ENCODE results near the gene NTM.

The NTM gene

GRCh38 chr11:131593301-131593700 is 222.9 kb downstream of the NTM start:
- no peaks in the 10 kb centered on the region for H3K9me3 ChIP-seq (ENCODE audit: insufficient read depth, low read depth, low read length)
- no peaks in the 10 kb centered on the region for H3K27me3 ChIP-seq (ENCODE audit: insufficient read depth, low read length)
- H3K4me1 ChIP-seq (ENCODE audit: insufficient read depth, low read length): peaks cover 24% of the 10 kb centered on the region; the same call in 1 of the 2 replicates
- no peak overlapping the region for H3K9ac ChIP-seq (ENCODE audit: low read depth, low read length)
- no peak overlapping the region for H3K27ac ChIP-seq (ENCODE audit: low read length)
- H3K36me3 ChIP-seq (ENCODE audit: insufficient read depth, low read depth, low read length): no peaks in the 10 kb centered on the region
- H3K4me3 ChIP-seq (ENCODE audit: low read length): no peak overlapping the region

GRCh38 chr11:131595797-131596196 is 225.4 kb downstream of the NTM start:
- no peaks in the 10 kb centered on the region for H3K36me3 ChIP-seq (ENCODE audit: insufficient read depth, low read depth, low read length)

GRCh38 chr11:131597890-131598289 is 227.5 kb downstream of the NTM start:
- Histone ChIP-seq H3K27ac (ENCODE audit: low read length) (no peak overlapping the region), H3K9me3 (ENCODE audit: insufficient read depth, low read depth, low read length) (no peaks in the 10 kb centered on the region), H3K36me3 (ENCODE audit: insufficient read depth, low read depth, low read length) (no peaks in the 10 kb centered on the region), H3K27me3 (ENCODE audit: insufficient read depth, low read length) (no peaks in the 10 kb centered on the region), H3K4me3 (ENCODE audit: low read length) (no peak overlapping the region), H3K9ac (ENCODE audit: low read depth, low read length) (no peak overlapping the region), H3K4me1 (ENCODE audit: insufficient read depth, low read length) (peaks cover 9% of the 10 kb centered on the region; the same call in 1 of the 2 replicates)

More at GRCh38 chr11:131595797-131596196, 225.4 kb downstream of the NTM start:
- H3K9me3 ChIP-seq (ENCODE audit: insufficient read depth, low read depth, low read length): no peaks in the 10 kb centered on the region
- H3K4me3 ChIP-seq (ENCODE audit: low read length): no peak overlapping the region
- no peaks in the 10 kb centered on the region for H3K27me3 ChIP-seq (ENCODE audit: insufficient read depth, low read length)
- no peak overlapping the region for H3K9ac ChIP-seq (ENCODE audit: low read depth, low read length)
- no peak overlapping the region for H3K27ac ChIP-seq (ENCODE audit: low read length)
- H3K4me1 ChIP-seq (ENCODE audit: insufficient read depth, low read length): peaks cover 21% of the 10 kb centered on the region; the same call in 1 of the 2 replicates

GRCh38 chr11:131598305-131598704 is 227.9 kb downstream of the NTM start:
- no peaks in the 10 kb centered on the region for H3K36me3 ChIP-seq (ENCODE audit: insufficient read depth, low read depth, low read length)
- no peaks in the 10 kb centered on the region for H3K27me3 ChIP-seq (ENCODE audit: insufficient read depth, low read length)
- no peak overlapping the region for H3K27ac ChIP-seq (ENCODE audit: low read length)

GRCh38 chr11:131599285-131599684 is 228.9 kb downstream of the NTM start:
- Histone ChIP-seq H3K27me3 (ENCODE audit: insufficient read depth, low read length) (no peaks in the 10 kb centered on the region), H3K4me3 (ENCODE audit: low read length) (no peak overlapping the region), H3K9me3 (ENCODE audit: insufficient read depth, low read depth, low read length) (no peaks in the 10 kb centered on the region), H3K36me3 (ENCODE audit: insufficient read depth, low read depth, low read length) (no peaks in the 10 kb centered on the region), H3K4me1 (ENCODE audit: insufficient read depth, low read length) (peaks cover 9% of the 10 kb centered on the region; the same call in 1 of the 2 replicates), H3K9ac (ENCODE audit: low read depth, low read length) (no peak overlapping the region), H3K27ac (ENCODE audit: low read length) (no peak overlapping the region)

More at GRCh38 chr11:131598305-131598704, 227.9 kb downstream of the NTM start:
- no peaks in the 10 kb centered on the region for H3K9me3 ChIP-seq (ENCODE audit: insufficient read depth, low read depth, low read length)
- no peak overlapping the region for H3K9ac ChIP-seq (ENCODE audit: low read depth, low read length)
- peaks cover 9% of the 10 kb centered on the region; the same call in 1 of the 2 replicates for H3K4me1 ChIP-seq (ENCODE audit: insufficient read depth, low read length)
- no peak overlapping the region for H3K4me3 ChIP-seq (ENCODE audit: low read length)

- Histone ChIP-seq H3K27ac (ENCODE audit: low read length) (no peak overlapping the region), H3K4me1 (ENCODE audit: insufficient read depth, low read length) (peaks cover 6% of the 10 kb centered on the region; the same call in 1 of the 2 replicates), H3K9ac (ENCODE audit: low read depth, low read length) (no peak overlapping the region), H3K9me3 (ENCODE audit: insufficient read depth, low read depth, low read length) (no peaks in the 10 kb centered on the region), H3K27me3 (ENCODE audit: insufficient read depth, low read length) (no peaks in the 10 kb centered on the region), H3K4me3 (ENCODE audit: low read length) (no peak overlapping the region), H3K36me3 (ENCODE audit: insufficient read depth, low read depth, low read length) (no peaks in the 10 kb centered on the region)
These were observed 230.2 kb downstream of the NTM start for GRCh38 chr11:131600628-131601027.

GRCh38 chr11:131601586-131601985 is 231.2 kb downstream of the NTM start:
- Histone ChIP-seq H3K4me1 (ENCODE audit: insufficient read depth, low read length) (peaks cover 6% of the 10 kb centered on the region; the same call in 1 of the 2 replicates), H3K36me3 (ENCODE audit: insufficient read depth, low read depth, low read length) (no peaks in the 10 kb centered on the region), H3K27ac (ENCODE audit: low read length) (no peak overlapping the region), H3K9me3 (ENCODE audit: insufficient read depth, low read depth, low read length) (no peaks in the 10 kb centered on the region), H3K27me3 (ENCODE audit: insufficient read depth, low read length) (no peaks in the 10 kb centered on the region), H3K4me3 (ENCODE audit: low read length) (no peak overlapping the region), H3K9ac (ENCODE audit: low read depth, low read length) (no peak overlapping the region)

GRCh38 chr11:131602431-131602830 is 232.0 kb downstream of the NTM start:
- H3K9me3 ChIP-seq (ENCODE audit: insufficient read depth, low read depth, low read length): no peaks in the 10 kb centered on the region
- H3K36me3 ChIP-seq (ENCODE audit: insufficient read depth, low read depth, low read length): no peaks in the 10 kb centered on the region
- no peak overlapping the region for H3K9ac ChIP-seq (ENCODE audit: low read depth, low read length)
- peaks cover 6% of the 10 kb centered on the region; the same call in 1 of the 2 replicates for H3K4me1 ChIP-seq (ENCODE audit: insufficient read depth, low read length)
- no peak overlapping the region for H3K27ac ChIP-seq (ENCODE audit: low read length)
- H3K4me3 ChIP-seq (ENCODE audit: low read length): no peak overlapping the region
- H3K27me3 ChIP-seq (ENCODE audit: insufficient read depth, low read length): no peaks in the 10 kb centered on the region

GRCh38 chr11:131606811-131607335 is 236.5 kb downstream of the NTM start:
- H3K27ac ChIP-seq (ENCODE audit: low read length): no peak overlapping the region
- no peak overlapping the region for H3K4me3 ChIP-seq (ENCODE audit: low read length)
- H3K9ac ChIP-seq (ENCODE audit: low read depth, low read length): no peak overlapping the region
- peaks cover 9% of the 10 kb centered on the region; the same call in 1 of the 2 replicates for H3K4me1 ChIP-seq (ENCODE audit: insufficient read depth, low read length)
- H3K36me3 ChIP-seq (ENCODE audit: insufficient read depth, low read depth, low read length): no peaks in the 10 kb centered on the region
- peaks cover 19% of the 10 kb centered on the region; the same call in 1 of the 2 replicates for H3K27me3 ChIP-seq (ENCODE audit: insufficient read depth, low read length)
- no peaks in the 10 kb centered on the region for H3K9me3 ChIP-seq (ENCODE audit: insufficient read depth, low read depth, low read length)

GRCh38 chr11:131609337-131609736 is 238.9 kb downstream of the NTM start:
- H3K9ac ChIP-seq (ENCODE audit: low read depth, low read length): no peak overlapping the region
- H3K4me1 ChIP-seq (ENCODE audit: insufficient read depth, low read length): peaks cover 9% of the 10 kb centered on the region; the same call in 1 of the 2 replicates
- H3K36me3 ChIP-seq (ENCODE audit: insufficient read depth, low read depth, low read length): no peaks in the 10 kb centered on the region
- H3K27ac ChIP-seq (ENCODE audit: low read length): no peak overlapping the region
- no peaks in the 10 kb centered on the region for H3K9me3 ChIP-seq (ENCODE audit: insufficient read depth, low read depth, low read length)
- H3K27me3 ChIP-seq (ENCODE audit: insufficient read depth, low read length): peaks cover 20% of the 10 kb centered on the region; the same call in 1 of the 2 replicates
- H3K4me3 ChIP-seq (ENCODE audit: low read length): no peak overlapping the region

GRCh38 chr11:131609921-131610320 is 239.5 kb downstream of the NTM start:
- H3K9ac ChIP-seq (ENCODE audit: low read depth, low read length): no peak overlapping the region

GRCh38 chr11:131611322-131611721 is 240.9 kb downstream of the NTM start:
- peaks cover 9% of the 10 kb centered on the region; the same call in 1 of the 2 replicates for H3K4me1 ChIP-seq (ENCODE audit: insufficient read depth, low read length)
- H3K9me3 ChIP-seq (ENCODE audit: insufficient read depth, low read depth, low read length): no peaks in the 10 kb centered on the region
- H3K4me3 ChIP-seq (ENCODE audit: low read length): no peak overlapping the region
- H3K27ac ChIP-seq (ENCODE audit: low read length): no peak overlapping the region
- H3K9ac ChIP-seq (ENCODE audit: low read depth, low read length): no peak overlapping the region
- H3K36me3 ChIP-seq (ENCODE audit: insufficient read depth, low read depth, low read length): no peaks in the 10 kb centered on the region
- peaks cover 20% of the 10 kb centered on the region; the same call in 1 of the 2 replicates for H3K27me3 ChIP-seq (ENCODE audit: insufficient read depth, low read length)

More at GRCh38 chr11:131609921-131610320, 239.5 kb downstream of the NTM start:
- H3K27me3 ChIP-seq (ENCODE audit: insufficient read depth, low read length): peaks cover 20% of the 10 kb centered on the region; the same call in 1 of the 2 replicates
- no peaks in the 10 kb centered on the region for H3K36me3 ChIP-seq (ENCODE audit: insufficient read depth, low read depth, low read length)
- no peaks in the 10 kb centered on the region for H3K9me3 ChIP-seq (ENCODE audit: insufficient read depth, low read depth, low read length)
- H3K4me1 ChIP-seq (ENCODE audit: insufficient read depth, low read length): peaks cover 9% of the 10 kb centered on the region; the same call in 1 of the 2 replicates
- H3K27ac ChIP-seq (ENCODE audit: low read length): no peak overlapping the region
- H3K4me3 ChIP-seq (ENCODE audit: low read length): no peak overlapping the region

All from iPS-20b (cell line).